ENCODE results near the gene ZNF292. TPM values are rescaled to one million over a fixed set of nuclear protein-coding genes. Genes with fewer than 3 reads are reported as not detected.
"Not testable (repeated sequence)": the region's sequence is repeated elsewhere in the genome, so short reads cannot be mapped to it uniquely, and the experiment has no call there.

Gene ZNF292
- total RNA-seq, 2 donors from 2014 or later, result 28.0 to 30.3 TPM

DNA sequence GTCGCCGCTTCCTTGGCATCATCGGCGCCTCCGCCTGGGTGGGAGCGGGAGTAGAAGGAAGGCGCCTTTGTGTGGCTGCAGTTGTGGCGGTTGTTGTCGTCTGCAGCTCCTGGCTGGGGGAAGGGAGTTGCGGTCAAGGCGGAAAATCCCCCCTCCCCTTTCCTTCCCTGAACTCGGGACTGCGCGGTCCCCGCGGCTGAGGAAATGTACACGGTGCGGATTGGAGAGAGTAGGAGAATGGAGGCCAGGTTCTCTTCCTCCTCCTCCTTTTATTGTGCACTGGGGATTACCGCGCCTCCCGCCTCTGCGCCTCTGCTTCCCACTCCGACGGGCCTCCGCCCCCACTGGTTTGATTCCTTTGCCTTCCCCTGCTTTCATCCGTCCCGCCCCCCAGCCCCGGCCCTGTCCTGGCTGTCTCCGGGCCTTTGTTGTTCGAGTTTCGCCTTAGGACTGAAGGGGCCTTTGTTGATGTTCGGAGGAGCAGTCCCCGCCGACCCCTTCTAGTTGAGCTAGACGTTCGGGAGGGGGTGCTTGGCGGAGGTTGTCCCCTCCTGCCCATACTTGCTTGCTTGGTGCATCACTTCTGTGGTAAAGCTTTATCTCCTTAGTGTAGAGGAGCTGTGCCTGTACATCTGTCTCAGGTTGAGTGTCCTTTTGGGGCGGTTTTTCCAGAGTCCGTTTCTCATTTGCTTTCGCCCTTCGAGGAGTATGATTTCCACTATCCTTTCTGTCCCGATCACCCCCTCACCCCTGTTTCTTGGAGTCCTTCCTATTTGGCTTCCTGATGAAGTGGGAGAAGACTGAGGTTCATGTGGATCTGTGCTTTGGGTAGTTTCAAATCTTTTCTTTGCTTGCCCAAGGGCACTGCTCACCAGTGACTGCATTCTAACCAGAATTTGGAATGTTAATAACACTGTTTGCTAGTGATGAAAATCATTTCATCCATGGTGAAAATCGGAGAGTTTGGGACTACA, 764 bp downstream of the ZNF292 start:
- no peak for TF ChIP-seq POLR2A (IDR thresholded peaks at IDR 0.05)
- TF ChIP-seq, protein P1, sequence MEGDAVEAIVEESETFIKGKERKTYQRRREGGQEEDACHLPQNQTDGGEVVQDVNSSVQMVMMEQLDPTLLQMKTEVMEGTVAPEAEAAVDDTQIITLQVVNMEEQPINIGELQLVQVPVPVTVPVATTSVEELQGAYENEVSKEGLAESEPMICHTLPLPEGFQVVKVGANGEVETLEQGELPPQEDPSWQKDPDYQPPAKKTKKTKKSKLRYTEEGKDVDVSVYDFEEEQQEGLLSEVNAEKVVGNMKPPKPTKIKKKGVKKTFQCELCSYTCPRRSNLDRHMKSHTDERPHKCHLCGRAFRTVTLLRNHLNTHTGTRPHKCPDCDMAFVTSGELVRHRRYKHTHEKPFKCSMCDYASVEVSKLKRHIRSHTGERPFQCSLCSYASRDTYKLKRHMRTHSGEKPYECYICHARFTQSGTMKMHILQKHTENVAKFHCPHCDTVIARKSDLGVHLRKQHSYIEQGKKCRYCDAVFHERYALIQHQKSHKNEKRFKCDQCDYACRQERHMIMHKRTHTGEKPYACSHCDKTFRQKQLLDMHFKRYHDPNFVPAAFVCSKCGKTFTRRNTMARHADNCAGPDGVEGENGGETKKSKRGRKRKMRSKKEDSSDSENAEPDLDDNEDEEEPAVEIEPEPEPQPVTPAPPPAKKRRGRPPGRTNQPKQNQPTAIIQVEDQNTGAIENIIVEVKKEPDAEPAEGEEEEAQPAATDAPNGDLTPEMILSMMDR (IDR thresholded peaks at IDR 0.05), result no peak
- H3K4me1 ChIP-seq, result peaks cover 54% of the 10 kb centered on the region
- intact Hi-C loops (cut with DNase I), result no loop called here
- H3K27me3 ChIP-seq, result no peaks in the 10 kb centered on the region
- DNase-seq (peak; percentile 27 to 42 (median 38)), ATAC-seq (peak; percentile 4)
- WGBS, 2 donors, result 0 to 1% methylated on average over 25 to 42 of the region's 43 CpGs
- H3K9me3 ChIP-seq, result no peaks in the 10 kb centered on the region
- peak overlapping the region; percentile 88 to 96 (median 94) for H3K27ac ChIP-seq
- H3K36me3 ChIP-seq (replicated peaks in 1 of 2; ENCODE audit: insufficient read depth in 1 of 2, low read depth in 2 of 2), result no peaks in the 10 kb centered on the region
- peak overlapping the region; percentile 67 to 88 for H3K4me3 ChIP-seq

DNA sequence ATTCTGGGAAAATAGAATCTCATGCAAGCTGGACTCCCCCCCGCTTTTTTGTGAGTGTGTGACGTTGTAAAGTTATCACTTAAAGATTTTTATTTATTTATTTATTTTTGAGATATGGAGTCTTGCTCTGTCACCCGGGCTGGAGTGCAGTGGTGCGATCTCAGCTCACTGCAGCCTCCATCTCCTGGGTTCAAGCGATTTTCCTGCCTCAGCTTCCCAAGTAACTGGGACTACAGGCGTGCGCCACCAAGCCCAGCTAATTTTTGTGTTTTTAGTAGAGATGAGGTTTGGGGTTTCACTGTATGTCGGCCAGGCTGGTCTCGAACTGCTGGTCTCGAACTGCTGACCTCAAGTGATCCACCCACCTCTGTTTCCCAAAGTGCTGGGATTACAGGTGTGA, 2.2 kb downstream of the ZNF292 start:
- ATAC-seq; H3K9me3 ChIP-seq; H3K36me3 ChIP-seq (replicated peaks in 1 of 2; ENCODE audit: insufficient read depth in 1 of 2, low read depth in 2 of 2); H3K4me3 ChIP-seq; DNase-seq; intact Hi-C loops (cut with DNase I); H3K27me3 ChIP-seq: not testable (repeated sequence)
- whole genome bisulfite sequencing, 2 donors, result 75 to 81% methylated on average over 10 of the region's 10 CpGs
- peaks cover 59% of the 10 kb centered on the region for H3K4me1 ChIP-seq
- peak overlapping the region in 1 of 4 donors; percentile 93 for H3K27ac ChIP-seq

DNA sequence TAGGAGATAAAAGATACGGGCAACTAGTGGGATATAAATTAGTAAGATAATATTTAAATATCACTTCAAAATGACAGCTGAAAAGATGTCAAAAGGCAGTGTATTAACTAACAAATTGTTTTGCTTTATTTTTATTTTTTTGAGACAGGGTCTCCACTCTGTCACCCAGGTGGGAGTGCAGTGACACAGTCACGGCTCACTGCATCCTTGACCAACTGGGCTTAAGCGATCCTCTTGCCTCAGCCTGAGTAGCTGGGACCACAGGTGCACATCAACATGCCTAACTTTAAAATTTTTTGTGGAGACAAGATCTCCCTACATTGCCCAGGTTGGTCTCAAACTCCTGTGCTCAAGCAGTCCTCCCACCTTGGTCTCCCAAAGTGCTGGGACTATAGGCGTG, 5.9 kb downstream of the ZNF292 start:
- Histone ChIP-seq H3K27ac (no peak overlapping the region), H3K4me1 (peaks cover 69% of the 10 kb centered on the region), H3K9me3 (no peaks in the 10 kb centered on the region), H3K4me3 (no peak overlapping the region), H3K36me3 (replicated peaks in 1 of 2; ENCODE audit: insufficient read depth in 1 of 2, low read depth in 2 of 2) (no peaks in the 10 kb centered on the region), H3K27me3 (no peaks in the 10 kb centered on the region)
- TF ChIP-seq, protein P1 (IDR thresholded peaks at IDR 0.05), result no peak
- no peak for TF ChIP-seq POLR2A (IDR thresholded peaks at IDR 0.05)
- intact Hi-C loops (cut with DNase I), result no loop called here
- DNase-seq (no peak), ATAC-seq (no peak)
- 80 to 87% methylated on average over 4 of the region's 4 CpGs for WGBS, 2 donors

DNA sequence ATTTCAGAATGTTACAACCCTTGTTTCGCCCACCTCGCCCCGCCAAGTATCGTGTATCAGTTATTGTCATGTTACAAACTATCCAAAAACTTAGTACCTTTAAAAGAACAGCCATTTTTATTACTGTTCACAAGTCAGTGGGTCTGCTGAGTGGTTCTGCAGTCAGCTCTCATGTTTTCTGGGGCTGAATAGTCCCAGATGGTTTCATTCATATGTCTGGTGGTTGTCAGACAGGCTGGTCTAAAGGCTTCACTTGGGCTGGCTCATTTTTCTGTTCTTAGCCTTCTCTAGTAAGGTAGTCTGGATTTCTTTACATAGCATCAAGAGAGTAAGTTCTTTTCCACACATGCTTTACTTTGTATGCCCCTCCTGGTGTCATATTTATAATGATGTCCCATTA, 8.6 kb downstream of the ZNF292 start:
- DNase-seq, result no peak
- no peaks in the 10 kb centered on the region for H3K36me3 ChIP-seq (replicated peaks in 1 of 2; ENCODE audit: insufficient read depth in 1 of 2, low read depth in 2 of 2)
- ATAC-seq, result no peak
- intact Hi-C loops (cut with DNase I), result no loop called here
- no peaks in the 10 kb centered on the region for H3K27me3 ChIP-seq
- H3K27ac ChIP-seq, result no peak overlapping the region
- H3K9me3 ChIP-seq, result no peaks in the 10 kb centered on the region
- H3K4me1 ChIP-seq, result peaks cover 48% of the 10 kb centered on the region
- 93 to 98% methylated on average over 4 of the region's 4 CpGs for WGBS, 2 donors
- TF ChIP-seq POLR2A (IDR thresholded peaks at IDR 0.05), result no peak
- no peak overlapping the region for H3K4me3 ChIP-seq

DNA sequence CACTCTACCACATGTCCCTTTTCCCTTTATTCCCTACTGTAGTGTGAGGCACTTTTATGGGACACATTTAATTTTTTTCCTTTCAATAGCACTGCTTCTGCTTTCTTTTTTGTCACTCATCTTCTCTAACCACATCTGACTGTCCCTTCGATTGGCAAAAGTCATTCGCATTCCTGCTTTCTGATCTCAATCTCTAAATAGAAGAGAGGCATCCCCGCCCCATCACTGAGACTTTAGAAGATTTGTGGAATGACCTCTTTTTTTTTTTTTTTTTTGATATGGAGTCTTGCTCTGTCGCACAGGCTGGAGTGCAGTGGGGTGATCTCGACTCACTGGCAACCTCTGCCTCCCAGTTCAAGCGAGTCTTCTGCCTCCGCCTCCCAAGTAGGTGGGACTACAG, 9.1 kb downstream of the ZNF292 start:
- TF ChIP-seq, protein P1 (IDR thresholded peaks at IDR 0.05), result no peak
- no peak for TF ChIP-seq POLR2A (IDR thresholded peaks at IDR 0.05)
- no peak overlapping the region for H3K4me3 ChIP-seq
- H3K27me3 ChIP-seq, result no peaks in the 10 kb centered on the region
- H3K27ac ChIP-seq, result no peak overlapping the region
- WGBS, 2 donors, result 92 to 96% methylated on average over 7 of the region's 7 CpGs
- H3K4me1 ChIP-seq, result peaks cover 47% of the 10 kb centered on the region
- DNase-seq (no peak), ATAC-seq (no peak)
- H3K9me3 ChIP-seq, result no peaks in the 10 kb centered on the region
- intact Hi-C loops (cut with DNase I), result no loop called here
- H3K36me3 ChIP-seq (replicated peaks in 1 of 2; ENCODE audit: insufficient read depth in 1 of 2, low read depth in 2 of 2), result no peaks in the 10 kb centered on the region
